ENCODE measurements around the gene GTF2F2.

The GTF2F2 gene

DNA sequence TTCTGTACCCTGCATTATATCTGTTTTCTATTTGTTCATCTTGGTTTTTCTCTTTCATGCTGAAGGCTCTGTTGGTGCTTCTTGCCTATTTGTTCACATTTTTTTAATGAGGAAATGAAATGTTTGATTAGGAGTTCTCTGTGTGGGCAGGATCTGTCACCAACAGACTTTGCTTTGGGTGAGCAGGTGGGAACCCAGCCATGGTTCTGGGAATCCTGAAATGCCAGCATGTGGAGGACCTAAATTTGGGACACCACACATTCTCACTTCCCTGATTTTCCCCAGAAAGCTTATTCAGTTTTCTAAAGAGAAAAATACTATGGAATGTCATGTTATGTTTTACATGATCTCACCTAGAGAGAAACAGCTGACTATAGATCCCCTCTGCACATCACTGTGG lies 186.7 kb downstream of the GTF2F2 start:
- DNase-seq, result no peak

DNA sequence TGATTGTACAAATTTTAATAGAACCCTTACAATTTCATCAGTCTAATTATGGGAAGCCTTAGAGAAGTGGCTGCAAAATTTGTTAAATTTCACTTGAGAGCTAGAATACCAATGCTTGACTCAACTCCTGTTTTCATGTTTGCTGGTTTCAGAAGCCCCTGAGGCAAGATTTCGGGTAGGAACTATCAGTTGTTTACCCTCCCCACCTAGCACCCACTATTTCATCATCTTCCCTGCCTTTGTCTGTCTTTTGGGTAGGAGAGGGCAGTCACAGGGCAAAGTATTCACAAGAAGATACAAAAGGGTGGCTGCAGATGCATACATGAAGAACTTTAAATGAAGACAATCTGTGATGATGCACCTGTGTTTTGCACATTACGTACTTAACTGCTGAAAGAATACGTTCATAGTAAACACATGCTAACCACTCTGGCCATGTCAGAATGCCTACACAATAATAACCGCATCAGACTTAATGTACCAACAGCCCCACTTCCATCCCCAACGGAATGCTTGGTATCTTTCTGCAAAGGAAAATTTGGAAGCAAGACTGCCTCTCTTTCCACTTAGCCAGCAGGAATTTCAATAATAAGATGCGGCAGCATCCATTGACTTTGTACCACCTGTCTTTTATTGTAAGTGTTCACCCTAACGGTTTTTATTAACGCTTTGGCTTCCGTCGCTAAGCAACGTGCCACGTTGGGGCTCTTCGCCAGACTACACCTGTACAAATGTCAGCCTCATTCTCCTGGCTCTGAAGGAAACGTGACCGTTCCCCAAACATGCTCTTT lies 190.2 kb downstream of the GTF2F2 start:
- DNase-seq, result no peak

DNA sequence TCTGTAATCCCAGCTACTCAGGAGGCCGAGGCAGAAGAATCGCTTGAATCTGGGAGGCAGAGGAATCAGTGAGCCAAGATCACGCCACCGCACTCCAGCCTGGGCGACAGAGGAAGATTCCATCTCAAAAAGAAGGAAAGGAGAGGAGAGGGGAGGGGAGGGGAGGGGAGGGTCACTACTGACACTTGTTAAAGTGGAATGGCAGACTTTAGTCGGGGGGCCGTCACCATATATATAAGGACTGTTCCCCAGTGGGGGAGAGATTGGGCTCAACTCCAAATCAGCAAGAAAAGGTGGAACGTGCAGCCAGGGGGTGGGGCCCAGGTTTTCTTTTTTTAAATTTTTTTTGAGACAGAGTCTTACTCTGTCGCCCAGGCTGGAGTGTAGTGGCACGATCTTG lies 194.5 kb downstream of the GTF2F2 start:
- DNase-seq, result no peak

DNA sequence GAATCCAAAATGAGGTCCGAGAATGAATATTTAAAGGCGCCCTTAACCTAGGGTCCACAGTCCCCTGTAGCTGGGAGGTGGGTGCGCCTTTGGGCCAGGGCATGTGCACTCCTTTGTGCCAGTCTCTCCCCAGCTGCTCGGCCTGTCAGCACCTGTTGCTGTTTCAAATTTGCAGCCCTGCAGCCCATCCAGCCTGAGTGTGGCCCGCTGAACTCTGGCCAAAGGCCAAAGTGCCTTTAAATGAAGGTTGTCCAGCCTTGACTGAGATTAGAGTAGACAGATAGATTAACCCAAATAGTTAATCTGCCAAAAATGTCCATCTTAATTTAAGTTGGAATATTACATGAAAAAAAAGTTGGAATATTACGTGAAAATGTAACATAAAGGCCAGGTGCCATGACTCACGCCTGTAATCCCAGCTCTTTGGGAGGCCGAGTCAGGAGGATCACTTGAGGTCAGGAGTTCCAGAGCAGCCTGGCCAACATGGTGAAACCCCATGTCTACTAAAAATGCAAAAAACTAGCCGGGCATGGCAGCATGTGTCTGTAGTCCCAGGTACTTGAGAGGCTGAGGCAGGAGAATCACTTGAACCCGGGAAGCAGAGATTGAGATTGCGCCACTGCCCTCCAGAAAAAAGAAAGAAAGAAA lies 195.3 kb downstream of the GTF2F2 start:
- no peak for DNase-seq

DNA sequence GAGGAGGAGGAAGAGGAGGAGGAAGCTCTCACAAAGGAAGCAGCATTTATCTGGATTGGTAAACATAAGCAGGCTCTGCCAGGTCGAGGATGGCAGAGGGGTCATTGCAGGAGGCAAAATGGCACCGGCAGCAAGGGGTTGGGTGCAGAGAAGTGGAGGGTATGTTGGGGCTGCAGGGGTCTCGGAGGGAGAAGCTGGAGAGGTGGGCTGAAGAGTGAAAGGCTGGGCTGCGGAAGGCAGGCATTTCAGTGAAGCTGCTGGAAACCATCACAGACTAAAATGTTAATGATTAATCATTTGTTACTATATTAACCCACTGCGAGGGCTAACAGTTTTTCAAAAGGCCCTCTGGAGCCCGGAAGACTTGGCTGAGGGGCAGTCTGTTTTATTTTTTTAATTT lies 196.0 kb downstream of the GTF2F2 start:
- DNase-seq, result no peak

DNA sequence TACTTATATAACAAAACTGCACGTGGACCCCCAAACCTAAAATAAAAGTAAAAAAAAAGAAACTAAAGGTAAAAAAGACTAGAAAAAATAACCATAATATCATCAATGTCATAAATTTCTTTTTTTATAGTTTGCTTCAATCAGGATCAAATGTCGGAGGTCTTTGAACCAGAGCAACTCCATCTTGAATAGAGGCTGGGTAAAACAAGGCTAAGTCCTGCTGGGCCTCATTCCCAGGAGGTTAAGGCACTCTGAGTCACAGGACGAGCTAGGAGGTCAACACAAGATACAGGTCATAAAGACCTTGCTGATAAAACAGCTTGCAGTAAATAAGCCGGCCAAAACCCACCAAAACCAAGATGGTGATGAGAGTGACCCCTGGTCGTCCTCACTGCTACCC lies 196.7 kb downstream of the GTF2F2 start:
- DNase-seq, result no peak

DNA sequence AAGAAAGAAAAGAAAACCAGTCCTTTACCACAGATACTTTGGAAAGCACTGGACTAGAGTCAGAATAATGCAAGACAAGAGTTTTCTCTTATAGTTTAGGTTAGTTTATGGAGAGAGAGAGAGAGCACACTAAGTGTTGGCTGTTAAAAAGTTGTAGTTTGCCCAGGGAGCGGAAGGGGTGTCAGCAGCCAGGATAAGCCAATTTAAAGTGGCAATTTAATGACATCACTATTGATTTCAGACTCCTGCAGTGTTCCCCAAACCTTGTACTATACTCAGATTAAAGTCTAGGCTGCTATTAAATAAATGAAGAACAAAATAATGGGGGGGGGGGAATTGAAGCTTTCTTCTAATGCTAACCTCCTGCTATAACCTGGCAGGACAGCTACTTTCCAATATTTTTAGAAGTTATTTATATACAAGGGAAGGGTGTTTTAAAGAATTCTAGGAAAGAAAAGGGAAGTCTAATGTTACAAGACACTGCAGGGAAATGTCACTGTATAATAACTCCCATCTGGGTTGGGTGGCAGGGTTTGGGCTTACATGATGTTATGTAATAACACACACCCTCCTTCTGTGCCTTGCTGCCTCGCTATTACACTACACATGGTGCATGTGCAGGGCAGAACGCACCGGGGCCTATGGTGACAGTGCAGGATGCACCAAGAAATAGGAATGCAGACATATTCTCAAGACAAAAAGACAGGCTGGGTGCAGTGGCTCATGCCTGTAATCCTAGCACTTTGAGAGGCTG lies 200.7 kb downstream of the GTF2F2 start:
- DNase-seq, result no peak

DNA sequence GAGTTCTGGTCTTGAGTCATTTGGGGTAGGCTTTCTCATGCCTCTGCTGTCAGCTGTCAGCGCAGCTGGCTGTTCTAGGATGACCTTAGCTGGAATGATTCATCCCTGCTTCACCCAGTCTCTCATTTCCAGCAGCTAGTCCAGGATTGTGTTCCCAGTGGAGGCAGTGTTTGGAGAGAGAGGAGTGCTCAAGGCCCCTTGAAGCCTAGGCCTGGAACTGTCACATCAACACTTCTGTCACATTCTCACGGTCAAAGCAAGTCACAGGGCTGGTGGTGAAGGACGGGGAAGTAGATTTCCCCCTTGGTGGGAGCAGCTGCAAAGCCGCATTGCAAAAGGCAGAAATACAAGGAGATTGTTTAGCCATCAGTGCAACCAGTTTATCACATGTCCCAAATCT lies 205.5 kb downstream of the GTF2F2 start:
- no peak for DNase-seq

DNA sequence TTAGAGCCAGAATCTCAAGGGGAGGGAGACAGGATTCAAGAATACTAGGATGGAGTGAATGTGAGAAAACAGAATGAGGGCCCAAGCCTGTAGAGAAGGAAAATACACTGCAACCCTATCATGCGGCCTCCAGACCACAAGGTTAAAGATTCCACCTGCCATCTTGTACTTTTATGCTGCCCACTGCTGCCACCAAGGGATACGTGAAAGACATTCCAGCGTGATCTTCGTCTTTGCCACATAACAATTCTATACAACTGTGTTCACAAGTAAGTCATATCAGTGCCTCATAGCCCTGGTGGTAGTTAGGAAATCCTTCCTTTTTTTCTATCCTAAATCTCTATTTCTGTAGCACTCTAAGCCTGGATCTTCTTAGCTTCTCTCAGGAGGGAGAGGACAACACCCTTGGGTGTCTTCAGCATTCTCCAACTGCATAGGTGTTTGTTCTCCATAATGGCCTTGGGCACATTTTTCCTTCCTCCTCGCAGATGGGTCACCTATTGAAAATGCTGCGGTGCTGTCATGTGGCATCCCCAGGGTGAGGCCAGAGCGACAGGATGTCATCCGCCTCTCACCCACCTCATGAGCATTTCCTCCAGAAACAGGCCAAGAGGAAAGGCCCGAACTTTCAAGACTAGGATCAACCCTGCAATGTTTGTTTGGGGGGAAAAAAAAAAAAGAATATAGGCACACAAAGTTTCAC lies 207.1 kb downstream of the GTF2F2 start:
- no peak for DNase-seq

DNA sequence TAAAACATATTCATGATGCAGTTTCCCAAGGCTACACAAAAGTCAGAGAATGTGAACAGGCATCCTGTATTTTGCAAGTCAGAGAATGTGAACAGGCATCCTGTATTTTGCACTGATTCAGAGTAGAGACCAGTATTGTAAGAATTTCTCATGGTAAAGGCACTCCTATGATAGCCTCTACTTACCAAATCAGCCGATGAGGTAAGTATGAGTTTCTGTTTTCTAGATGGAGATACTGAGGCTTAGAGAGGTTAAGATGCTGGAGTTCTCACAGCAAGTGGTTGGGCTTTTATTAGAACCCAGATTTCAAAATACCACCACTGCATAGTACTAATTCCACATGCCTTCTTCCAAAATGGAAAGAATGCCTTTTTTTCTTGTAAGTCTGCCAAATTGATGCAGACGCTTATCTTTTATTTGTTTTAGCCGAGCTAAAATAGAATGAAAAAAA lies 208.4 kb downstream of the GTF2F2 start:
- no peak for DNase-seq

DNA sequence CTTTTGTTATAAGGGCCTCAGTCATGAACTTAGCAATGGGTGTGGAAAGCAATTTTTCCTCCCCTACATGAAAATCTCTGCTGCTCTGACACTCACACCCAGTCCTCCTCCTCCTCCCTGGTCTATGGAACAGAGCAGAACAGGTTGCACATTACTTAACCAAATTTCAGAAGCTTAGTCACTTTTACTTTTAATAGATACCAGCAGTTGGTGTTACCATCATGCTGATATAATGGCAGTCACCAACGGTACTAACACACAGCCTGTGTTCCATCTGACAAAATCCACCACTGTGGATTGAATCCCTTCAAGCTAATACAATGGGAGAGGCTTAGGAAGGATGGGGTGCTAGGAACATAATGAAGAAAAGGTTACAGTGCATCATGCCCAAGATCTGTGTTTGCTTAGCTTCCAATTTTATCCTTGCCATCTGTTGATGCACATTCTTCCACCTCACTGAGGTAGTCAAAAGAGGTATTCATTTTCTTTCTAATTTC lies 210.9 kb downstream of the GTF2F2 start:
- no peak for DNase-seq

DNA sequence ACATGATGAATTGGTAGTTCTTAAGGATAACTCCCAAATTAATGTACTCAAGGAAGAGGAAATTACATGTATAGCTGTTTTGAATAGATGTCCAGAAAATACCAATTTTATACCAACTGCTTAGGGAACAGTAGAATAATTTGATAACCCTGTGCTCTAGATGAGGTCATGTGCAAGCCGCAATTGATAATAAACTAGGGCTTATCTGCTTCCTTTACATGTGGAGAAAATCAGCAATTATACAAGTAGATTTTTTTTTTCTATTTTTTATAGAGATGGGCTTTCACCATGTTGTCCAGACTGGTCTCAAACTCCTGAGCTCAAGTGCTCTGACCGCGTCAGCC lies 211.4 kb downstream of the GTF2F2 start:
- DNase-seq, result no peak

DNA sequence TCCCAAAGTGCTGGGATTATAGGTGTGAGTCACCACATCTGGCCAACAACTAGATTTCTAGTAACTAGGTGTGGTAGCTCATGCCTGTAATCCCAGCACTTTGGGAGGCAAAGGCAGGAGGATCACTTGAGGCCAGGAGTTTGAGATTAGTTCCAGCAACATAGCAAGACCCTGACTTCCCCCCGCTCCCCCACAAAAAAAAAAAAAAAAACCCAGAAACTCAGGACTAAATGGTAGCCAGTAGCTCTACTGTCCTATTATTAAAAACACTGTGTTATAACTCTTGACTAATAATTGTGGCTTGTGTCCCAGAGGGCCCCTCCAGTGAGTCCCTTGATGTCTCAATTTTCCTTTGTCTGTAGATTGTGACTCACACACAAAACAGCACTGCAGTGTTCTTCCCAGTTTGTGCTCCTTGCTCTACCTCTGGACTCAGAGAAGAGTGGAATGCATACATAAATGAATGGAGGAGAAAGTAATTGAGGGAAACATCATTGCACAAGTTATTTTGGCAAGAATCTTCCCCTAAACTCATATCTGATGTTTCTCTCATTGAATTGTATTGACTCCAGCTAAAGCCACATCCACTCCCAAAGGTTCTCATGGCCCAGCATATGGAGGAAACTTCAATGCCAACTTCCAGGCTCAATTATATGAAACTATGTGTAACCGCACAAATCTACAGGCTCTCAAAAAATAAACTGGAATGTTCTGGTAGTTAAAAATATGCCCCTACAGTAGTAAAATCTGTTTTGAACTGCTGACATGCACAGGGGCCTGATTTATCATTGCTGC lies 211.9 kb downstream of the GTF2F2 start:
- no peak for DNase-seq

DNA sequence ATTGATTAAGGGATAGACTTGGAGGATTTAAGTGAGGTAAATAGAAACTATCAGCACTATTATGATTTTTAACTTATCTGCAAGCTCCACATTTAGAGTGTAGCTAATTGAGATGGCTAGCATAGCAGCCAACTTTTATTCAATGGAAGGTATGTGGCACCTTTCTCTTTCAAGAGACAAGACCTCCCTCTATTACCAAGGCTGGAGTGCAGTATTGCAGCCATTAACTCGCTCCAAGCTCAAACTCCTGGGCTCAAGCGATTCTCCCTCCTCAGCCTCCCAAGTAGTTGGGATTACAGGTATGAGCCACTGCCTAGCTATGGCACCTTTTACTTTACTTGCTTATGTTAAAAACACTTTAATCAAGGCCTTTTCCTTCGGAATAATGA lies 212.5 kb downstream of the GTF2F2 start:
- no peak for DNase-seq

DNA sequence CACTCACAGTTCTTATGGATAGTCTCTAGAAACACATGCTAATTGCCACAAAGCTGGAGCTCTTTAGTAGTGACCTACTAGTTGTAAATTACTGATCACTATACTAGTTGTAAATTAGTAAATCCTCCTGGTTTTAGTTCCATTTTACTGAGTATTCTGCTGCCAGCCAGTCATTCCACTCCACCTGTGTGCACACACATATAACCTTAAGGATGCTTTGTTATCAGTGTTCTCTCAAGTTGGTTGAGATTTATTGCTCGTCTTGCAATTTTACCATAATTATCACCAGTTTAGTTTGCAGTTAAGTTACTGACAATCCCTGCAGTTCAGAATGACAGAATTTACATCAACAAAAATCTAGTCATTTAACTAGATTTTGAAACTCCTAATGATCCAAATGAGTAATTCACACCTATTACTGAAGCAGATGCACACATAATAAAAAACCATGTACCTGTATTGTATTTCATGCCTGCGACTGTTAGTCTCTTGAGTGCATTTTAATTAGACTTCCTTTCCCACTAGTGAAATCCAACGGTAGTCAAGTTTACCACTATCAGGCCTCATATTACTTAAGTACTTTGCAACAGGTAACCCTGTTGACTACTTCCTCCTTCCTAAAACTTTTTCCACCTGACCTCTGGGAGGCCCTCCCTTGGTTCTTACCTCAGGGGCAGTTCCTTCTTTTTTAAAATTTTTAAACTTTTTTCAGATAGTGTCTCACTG lies 213.1 kb downstream of the GTF2F2 start:
- DNase-seq, result no peak
